GM19467 (cell line): ENCODE data around the gene DHX8.

Experiments used
- ATAC-seq: cut with Tn5 transposase; IDR thresholded peaks from one replicate; pipeline ENCODE4 v1.9.1; 2021; ENCODE audit warnings: mild to moderate bottlenecking, moderate library complexity; ENCODE audit not compliant: unreplicated experiment

DHX8 gene

DNA sequence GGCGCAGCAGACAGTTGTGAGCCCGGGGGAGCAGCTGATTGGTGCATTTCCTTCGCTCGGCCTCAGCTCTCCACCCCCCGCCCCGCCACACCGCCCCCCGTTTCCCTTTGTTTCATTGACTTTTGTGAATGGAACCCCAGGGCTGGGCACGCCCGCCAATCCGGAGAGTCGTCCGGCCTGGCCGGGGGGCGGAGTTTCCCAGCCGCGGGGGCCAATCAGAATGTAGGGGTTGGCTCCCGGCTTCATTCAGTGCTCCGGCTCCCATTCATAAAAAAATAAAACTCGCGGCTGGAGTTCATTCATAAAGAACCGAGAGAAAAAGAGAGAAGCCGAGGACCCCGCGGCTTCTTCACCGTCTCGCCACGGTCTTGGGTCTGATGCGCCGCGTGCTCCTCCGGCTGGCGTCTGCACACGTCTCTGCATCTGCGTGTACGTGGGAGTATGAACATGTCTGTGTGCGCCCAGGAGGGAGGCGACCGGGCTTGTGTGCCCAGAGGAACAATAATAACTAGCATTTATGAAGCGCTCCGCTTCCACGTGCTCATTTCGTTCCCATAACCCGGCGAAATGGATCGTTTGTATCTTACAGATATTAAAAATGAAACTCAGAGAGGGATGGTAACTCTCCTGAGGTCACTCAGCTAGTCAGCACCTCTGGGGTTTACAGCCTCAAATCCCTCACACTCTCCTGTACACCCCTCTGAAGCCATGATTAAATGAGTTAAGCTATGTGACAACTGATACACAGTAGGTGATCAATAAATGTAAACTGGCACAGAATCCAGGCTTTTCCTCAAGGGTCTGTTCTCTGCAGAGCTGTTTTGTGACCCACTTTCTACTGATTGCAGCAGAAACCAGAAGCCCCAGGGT is 62.8 kb downstream of the DHX8 start, which contains the start of gene ETV4:
ETV4 (minus strand) TSS at position 22 of the 870 bp plus-strand sequence. CDS start 723 bp downstream, outside the sequence.
- ATAC-seq: peak; percentile 79

DNA sequence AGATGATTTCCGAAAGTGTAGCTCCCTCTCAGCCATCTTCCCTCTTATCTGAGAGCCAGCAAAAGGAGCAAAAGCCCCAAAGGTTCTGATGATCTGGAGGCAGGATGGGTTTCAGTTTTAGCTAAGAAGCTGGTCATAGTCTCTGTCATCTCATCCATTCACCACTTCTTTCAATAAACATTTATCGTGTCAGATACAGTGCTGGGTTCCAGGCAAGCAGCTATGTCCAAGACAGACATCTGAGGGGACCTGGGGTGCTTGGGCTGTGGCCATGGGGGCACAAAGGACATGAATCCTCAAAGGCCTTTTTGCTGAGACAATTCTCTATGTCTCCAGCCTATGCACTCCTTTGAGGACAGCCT is 63.4 kb downstream of the DHX8 start:
- ATAC-seq: no peak

GRCh38 chr17:43547659-43548256 is 64.0 kb downstream of the DHX8 start:
- no peak for ATAC-seq

DNA sequence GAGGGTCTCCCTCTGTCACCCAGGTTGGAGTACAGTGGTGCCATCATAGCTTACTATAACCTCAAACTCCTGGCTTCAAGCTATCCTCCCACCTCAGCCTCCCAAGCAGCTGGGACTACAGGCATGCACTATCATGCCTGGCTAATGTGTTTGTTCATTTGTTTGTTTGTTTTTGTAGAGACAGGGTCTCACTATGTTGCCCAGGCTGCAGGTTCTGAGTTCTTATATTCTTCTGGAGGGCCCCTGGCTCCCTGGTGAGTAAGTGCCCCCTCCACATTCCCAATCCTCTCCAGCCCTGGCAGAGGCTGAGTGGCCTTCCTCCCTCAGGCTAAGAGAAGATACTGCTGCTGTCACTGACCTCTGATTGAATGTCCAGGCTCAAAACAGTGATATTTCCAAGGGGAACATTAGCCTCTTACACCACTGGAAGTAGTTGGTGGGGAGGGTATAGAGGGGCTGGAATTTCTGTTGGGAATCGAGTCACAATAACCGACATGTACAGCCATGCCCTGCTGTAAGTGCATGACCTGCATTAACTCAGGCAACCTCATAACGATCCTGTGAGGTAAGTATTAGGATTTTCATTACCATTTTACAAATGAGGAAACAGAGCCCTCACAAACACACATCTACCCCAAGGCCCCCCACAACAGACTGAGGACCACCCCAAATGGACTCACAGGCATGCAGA is 65.1 kb downstream of the DHX8 start:
- ATAC-seq: no peak

DNA sequence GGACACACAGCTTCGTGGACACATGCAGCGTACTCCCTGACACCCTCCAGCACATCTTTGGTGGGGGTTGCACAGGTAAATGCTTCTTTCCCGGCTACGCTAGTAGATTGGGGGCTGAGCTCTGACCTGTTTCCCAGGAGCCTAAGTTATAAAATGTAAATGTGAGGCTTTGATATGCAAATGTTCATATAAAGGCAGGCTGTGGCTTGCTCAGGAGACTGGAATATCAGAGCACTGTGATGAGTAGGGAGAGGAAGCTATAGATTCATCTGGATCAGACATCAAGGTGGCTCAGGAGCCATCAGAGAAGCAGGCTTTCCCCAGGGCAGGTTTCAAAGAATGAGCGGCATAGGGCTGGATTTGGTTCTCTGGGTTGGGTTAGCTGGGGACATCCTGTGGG is 65.7 kb downstream of the DHX8 start:
- no peak for ATAC-seq

DNA sequence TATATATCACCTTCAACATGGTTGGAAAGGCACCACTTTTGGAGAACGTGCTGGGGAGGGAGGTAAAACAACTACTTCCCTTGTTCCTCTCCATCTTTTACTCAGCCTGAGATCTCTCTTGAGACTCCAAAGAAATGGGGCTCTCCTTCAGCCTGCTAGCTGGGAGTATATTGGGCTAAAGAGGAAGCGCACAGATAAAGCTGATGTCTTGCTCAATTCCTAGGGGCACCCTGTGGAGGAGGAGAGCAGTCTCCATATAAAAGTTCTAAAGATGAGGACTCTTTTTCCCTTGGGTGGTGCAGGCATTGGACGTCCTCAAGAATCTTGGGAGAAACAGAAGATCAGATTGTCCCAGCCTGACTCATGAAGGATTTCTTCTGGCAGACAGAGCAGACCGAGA is 67.0 kb downstream of the DHX8 start:
- ATAC-seq: no peak

GRCh38 chr17:43552229-43552837 is 68.6 kb downstream of the DHX8 start:
- no peak for ATAC-seq

GRCh38 chr17:43553573-43553972 is 69.8 kb downstream of the DHX8 start:
- no peak for ATAC-seq

DNA sequence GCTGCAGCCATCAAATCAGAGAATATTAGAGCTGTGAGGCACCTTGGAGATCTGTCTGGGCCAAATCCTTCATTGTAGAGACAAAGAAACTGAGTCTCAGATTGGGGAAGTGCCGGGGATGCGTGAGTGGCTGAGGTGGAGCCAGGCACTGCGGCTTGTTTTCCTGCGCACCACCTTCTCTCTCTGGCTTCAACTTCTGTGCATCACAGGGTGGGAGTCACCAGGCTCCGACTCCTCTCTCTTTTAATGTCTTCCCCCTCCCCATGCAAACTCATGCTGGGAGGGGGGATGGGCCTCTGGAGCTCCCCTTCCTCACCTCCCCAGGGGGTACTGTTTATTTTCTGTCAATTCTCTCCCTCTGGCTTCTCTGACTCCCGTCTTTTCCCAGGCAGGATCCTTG is 71.1 kb downstream of the DHX8 start:
- no peak for ATAC-seq

DNA sequence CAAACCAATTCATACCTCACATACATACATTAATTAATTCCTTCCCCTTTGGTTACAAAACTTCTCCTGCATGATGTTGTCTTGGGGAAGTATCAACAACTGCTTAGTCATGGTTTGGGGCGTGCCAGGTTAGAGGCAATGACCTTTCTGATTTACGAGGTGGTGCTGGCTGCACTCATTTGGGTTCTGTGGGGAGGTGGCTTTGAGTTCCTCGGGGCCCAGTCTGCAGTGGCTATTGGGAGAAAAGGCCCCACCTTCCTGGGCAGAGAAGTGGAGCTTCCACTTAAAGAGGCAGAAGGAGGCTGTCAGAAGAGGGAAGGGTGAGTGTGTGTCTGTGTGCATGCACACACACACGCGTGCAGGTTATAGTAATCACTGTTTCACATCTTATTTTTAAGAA is 72.5 kb downstream of the DHX8 start:
- no peak for ATAC-seq

- ATAC-seq: no peak
These were observed 75.0 kb downstream of the DHX8 start for GRCh38 chr17:43558805-43559160.

DNA sequence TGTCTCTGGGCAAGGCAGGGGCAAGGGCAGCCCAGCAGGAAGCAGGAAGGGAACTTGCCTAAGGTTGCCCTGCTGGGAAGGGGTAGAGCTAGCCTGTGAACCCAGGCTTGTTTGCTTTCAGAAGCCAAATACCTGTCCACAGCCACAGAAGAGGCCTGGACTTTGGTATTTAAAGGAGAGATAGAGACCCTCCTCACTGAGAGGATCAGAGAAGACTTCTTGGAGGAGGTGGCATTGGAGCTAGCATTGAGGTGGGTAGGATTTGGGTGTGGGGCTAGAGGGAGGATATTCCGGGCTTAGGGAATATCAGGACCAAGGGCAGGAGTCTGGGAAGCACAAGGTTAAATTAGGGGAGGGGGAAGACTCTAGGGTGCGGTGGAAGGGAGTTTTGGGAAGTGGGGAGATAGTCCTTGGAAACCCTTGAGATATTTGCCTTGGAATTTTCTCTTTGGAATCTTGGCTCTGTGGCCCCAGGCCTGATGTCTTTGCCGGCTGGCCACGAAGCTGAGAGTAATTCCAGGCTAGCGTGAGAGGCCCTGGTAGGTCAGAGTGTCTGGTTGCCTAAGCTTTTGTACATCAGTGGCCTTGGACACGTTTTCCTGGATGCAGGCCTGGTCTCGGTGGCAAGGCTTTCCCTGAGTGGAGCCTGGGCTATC is 75.5 kb downstream of the DHX8 start:
- ATAC-seq: no peak

DNA sequence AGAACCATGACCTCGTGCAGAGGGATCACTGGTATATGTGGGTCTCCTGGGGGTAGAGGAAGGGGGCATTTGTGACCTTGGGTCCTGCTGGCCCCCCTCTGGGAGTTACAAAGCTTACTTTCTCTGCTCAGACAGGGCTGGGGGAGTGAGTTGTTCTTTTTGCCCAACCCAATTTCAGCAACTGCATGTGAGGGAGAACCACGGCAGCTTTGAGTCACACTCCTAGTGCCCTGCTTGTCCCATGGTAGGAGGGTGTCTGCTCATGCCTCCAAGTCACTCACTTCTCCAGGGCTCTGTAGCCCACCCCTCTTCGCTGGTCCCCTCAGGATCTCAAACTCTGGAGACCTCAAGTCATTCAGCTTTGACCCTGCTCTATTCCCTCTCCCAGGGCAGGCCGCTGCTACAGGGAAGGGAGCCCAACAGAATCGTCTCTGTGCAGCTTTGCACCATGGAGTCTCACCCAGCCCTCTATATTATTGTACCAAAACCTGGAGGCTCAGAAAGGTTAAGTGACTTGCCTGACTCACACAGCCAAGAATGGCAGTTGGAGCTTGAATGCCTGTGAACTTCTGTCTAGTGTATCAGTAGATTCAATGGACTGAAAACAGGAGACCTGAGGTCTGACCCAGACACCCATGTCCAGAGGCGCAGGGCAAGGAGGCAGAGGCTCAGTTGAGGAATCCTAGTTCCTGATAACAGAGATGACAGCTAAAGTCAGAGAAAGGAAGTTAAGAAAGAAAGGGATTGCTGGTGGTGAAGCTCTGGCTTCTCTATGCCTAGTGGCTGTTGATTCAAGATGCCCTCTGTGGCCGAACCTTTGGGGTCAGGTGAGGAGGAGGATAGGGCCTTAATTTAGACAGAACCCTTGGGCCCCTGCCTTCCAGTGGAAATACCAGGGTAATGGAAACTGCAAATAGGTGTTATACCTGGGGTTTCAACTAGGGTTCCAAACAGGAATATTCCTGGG is 77.0 kb downstream of the DHX8 start:
- no peak for ATAC-seq

GRCh38 chr17:43562679-43563599 is 79.2 kb downstream of the DHX8 start:
- ATAC-seq: no peak

DNA sequence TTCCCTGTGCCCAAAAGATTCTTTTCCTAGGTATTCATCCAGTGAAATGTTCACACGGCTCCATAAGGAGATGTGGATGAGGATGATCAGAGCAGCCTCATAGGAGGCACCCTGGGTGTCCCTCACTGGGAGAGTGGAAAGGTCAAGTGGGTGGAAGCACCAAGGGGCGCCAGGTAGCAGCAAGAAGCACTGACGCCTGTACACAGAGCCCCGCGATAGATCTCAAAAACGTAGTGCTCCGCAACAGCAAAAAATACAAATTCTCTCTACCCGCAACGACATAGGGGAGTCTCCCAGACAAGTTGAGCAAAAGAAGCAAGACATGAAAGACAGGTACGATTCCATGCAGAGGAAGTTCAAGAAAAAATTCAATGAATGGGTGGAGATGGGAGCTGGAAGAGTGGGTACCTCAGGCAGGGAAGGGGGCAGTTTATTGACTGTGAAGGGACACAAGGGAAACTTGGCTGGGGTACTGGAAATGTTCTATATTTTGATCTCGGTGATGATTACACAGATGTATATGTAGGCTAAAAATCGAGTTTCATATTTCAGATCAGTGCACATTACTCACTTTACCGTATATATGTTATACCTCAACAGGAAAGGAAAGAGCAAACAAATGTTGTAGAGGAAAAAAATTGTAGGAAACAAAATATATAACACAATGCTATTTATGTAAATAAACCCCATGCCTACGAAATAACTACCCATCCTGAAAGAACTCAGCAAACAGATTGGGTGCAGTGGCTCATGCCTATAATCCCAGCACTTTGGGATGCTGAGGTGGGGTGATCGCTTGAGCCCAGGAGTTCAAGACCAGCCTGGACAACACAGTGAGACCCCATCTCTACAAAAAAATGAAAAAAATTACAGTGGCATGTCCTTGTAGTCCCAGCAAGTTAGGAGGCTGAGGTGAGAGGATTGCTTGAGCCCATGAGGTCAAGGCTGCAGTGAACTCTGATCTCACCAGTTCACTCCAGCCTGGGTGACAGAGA is 80.1 kb downstream of the DHX8 start:
- ATAC-seq: no peak

- no peak for ATAC-seq
These were observed 84.8 kb downstream of the DHX8 start for GRCh38 chr17:43568506-43569082.

DNA sequence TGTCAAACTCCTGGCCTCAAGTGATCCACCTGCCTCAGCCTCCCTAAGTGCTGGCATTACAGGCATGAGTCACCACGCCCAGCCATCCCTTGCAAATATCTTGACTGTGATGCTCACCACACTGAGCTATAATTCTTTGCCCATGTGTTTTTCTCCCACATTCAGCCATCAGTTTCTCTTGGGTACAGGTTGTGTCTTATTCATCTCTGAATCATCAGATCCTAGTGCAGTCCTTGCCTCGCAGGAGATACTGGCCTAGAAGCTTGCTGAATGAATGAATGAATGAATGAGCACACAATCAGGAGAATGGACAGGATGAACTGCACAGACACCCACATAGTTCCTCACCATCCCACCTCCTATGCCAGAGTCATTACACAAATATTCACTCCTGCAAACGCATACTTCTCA is 86.7 kb downstream of the DHX8 start:
- ATAC-seq: no peak
